Fibroblast of lung (primary cell): ENCODE results near the gene COPS4. TPM values are rescaled to one million over a fixed set of nuclear protein-coding genes. Genes with fewer than 3 reads are reported as not detected.

ENCODE experiments used
- DNase-seq, 2 donors: peaks; one replicate each; pipeline versions ENCODE4 v3.0.0 to v3.0.0-alpha.2; 2010; ENCODE audit warnings: low read depth in 2 of 2
- H2AFZ ChIP-seq: 2 replicates; pipeline ENCODE4 v1.5.1; 2012; ENCODE audit warnings: low read length, control low read depth, inconsistent platforms
- H3K27ac ChIP-seq: 2 replicates; pipeline ENCODE4 v1.5.1; 2011; ENCODE audit warnings: low read length, control low read depth; ENCODE audit not compliant: insufficient read depth
- H3K27me3 ChIP-seq: 2 replicates; pipeline ENCODE4 v1.5.1; 2011; ENCODE audit warnings: mild to moderate bottlenecking, low read length; ENCODE audit not compliant: control insufficient read depth, insufficient read depth
- H3K36me3 ChIP-seq: 2 replicates; pipeline ENCODE4 v1.5.1; 2011; ENCODE audit warnings: low read length; ENCODE audit not compliant: control insufficient read depth, insufficient read depth
- H3K4me1 ChIP-seq: 2 replicates; pipeline ENCODE4 v1.5.1; 2011; ENCODE audit warnings: low read length; ENCODE audit not compliant: control insufficient read depth, insufficient read depth; ENCODE audit errors: extremely low read depth
- H3K4me2 ChIP-seq: 2 replicates; pipeline ENCODE4 v1.5.1; 2011; ENCODE audit warnings: low read length, control low read depth; ENCODE audit not compliant: insufficient read depth; ENCODE audit errors: extremely low read depth
- H3K4me3 ChIP-seq, 4 experiments: fragments of 200-600 bp in 1 of 4; sonication (generic) in 1 of 4; replicated peaks in 1 of 4; 2 replicates each; pipeline ENCODE4 v1.5.1; 2011 to 2016; ENCODE audit warnings: low read length in 4 of 4, low read depth in 3 of 4, mild to moderate bottlenecking in 3 of 4, control low read depth in 2 of 4, inconsistent platforms in 1 of 4, mixed read lengths in 1 of 4; ENCODE audit not compliant: insufficient read depth in 1 of 4; ENCODE audit errors: control extremely low read depth in 1 of 4
- H3K79me2 ChIP-seq: 2 replicates; pipeline ENCODE4 v1.5.1; 2012; ENCODE audit warnings: mild to moderate bottlenecking, low read length, inconsistent platforms; ENCODE audit not compliant: control insufficient read depth, insufficient read depth
- H3K9ac ChIP-seq: 2 replicates; pipeline ENCODE4 v1.5.1; 2011; ENCODE audit warnings: mild to moderate bottlenecking, low read length, control low read depth; ENCODE audit not compliant: insufficient read depth
- H3K9me3 ChIP-seq: 2 replicates; pipeline ENCODE4 v1.5.1; 2012; ENCODE audit warnings: low read depth, low read length; ENCODE audit not compliant: control insufficient read depth, insufficient read depth
- H4K20me1 ChIP-seq: 2 replicates; pipeline ENCODE4 v1.5.1; 2011; ENCODE audit warnings: low read length; ENCODE audit not compliant: control insufficient read depth, insufficient read depth; ENCODE audit errors: extremely low read depth
- CTCF ChIP-seq, 2 donors: IDR thresholded peaks in 1 of 2; conservative IDR thresholded peaks in 1 of 2; 1 replicate in 1 of 2; 2 replicates in 1 of 2; pipeline ENCODE4 v1.5.1; 2011 to 2012; ENCODE audit warnings: low read length in 2 of 2, control low read depth in 1 of 2, inconsistent platforms in 1 of 2, low read depth in 1 of 2, mild to moderate bottlenecking in 1 of 2
- EZH2 ChIP-seq: IDR thresholded peaks from 2 replicates; pipeline ENCODE4 v1.5.1; 2012; ENCODE audit warnings: low read length, control low read depth, mild to moderate bottlenecking; ENCODE audit errors: missing control alignments
- polyA plus RNA-seq, 2 donors: library from polyadenylated mRNA; depleted of rRNA in 1 of 2; stranded (reverse) in 1 of 2; unstranded in 1 of 2; fragments of >200 nt; gene quantifications; 2 replicates each; pipeline ENCODE4 v1.2.1, GENCODE V29; 2011 to 2012; ENCODE audit warnings: missing spikeins in 1 of 2
- total RNA-seq: library from RNA; depleted of rRNA; stranded (reverse); fragments of >200 nt; gene quantifications from 2 replicates; pipeline ENCODE4 v1.2.1, GENCODE V29; 2014

COPS4 gene
- total and polyA plus RNA-seq, 2 donors (not counting 1 experiment from before 2014, with no cell fraction given), result 82.3 to 128 TPM

- Histone ChIP-seq H4K20me1 (no peaks in the 10 kb centered on the region), H3K4me1 (no peaks in the 10 kb centered on the region), H3K79me2 (peaks cover 66% of the 10 kb centered on the region), H3K9me3 (no peaks in the 10 kb centered on the region), H2AFZ (peak overlapping the region; percentile 52), H3K9ac (peak overlapping the region; percentile 92), H3K27me3 (no peaks in the 10 kb centered on the region), H3K36me3 (no peaks in the 10 kb centered on the region), H3K4me2 (peak overlapping the region; percentile 93), H3K27ac (peak overlapping the region; percentile 96), H3K4me3 (peak overlapping the region; percentile 79 to 99 (median 87))
- no peak for TF ChIP-seq EZH2
- TF ChIP-seq CTCF (conservative IDR thresholded peaks at IDR 0.05 in 1 of 2, IDR thresholded peaks at IDR 0.05 in 1 of 2; ENCODE audit: low read depth in 1 of 2, low read length in 2 of 2), result no peak
- peak; percentile 39 to 59 for DNase-seq
Observed at GRCh38 chr4:83010111-83010521, 24.9 kb upstream of the COPS4 start.

- H3K27ac ChIP-seq, result peak within 1 kb of the TSS; percentile 96
- peak within 1 kb of the TSS; percentile 93 for H3K4me2 ChIP-seq
- peak within 1 kb of the TSS; percentile 52 for H2AFZ ChIP-seq
- H3K27me3 ChIP-seq, result no peaks in the 10 kb centered on the region
- H3K9ac ChIP-seq, result peak within 1 kb of the TSS; percentile 92
- peaks cover 60% of the 10 kb centered on the region for H3K79me2 ChIP-seq
- no peaks in the 10 kb centered on the region for H4K20me1 ChIP-seq
- H3K9me3 ChIP-seq, result no peaks in the 10 kb centered on the region
- no peaks in the 10 kb centered on the region for H3K4me1 ChIP-seq
- H3K36me3 ChIP-seq, result no peaks in the 10 kb centered on the region
- H3K4me3 ChIP-seq, result peak within 1 kb of the TSS; percentile 83 to 99 (median 90)
- DNase-seq, result peak; percentile 72 to 76
- TF ChIP-seq CTCF (conservative IDR thresholded peaks at IDR 0.05 in 1 of 2, IDR thresholded peaks at IDR 0.05 in 1 of 2; ENCODE audit: low read depth in 1 of 2, low read length in 2 of 2), result no peak
- TF ChIP-seq EZH2, result no peak
Observed at GRCh38 chr4:83010522-83011318, 24.3 kb upstream of the COPS4 start, which contains the start of gene LIN54. Gene LIN54, minus strand, starts transcription at chr4:83010823. Its CDS starts 25,979 bp downstream, at chr4:82984844.

- Histone ChIP-seq H2AFZ (peak overlapping the region; percentile 92), H3K4me3 (peak overlapping the region; percentile 79 to 91 (median 86)), H3K27me3 (no peaks in the 10 kb centered on the region), H4K20me1 (no peaks in the 10 kb centered on the region), H3K9ac (peak overlapping the region; percentile 72), H3K4me1 (no peaks in the 10 kb centered on the region), H3K79me2 (peaks cover 49% of the 10 kb centered on the region), H3K4me2 (peak overlapping the region; percentile 85), H3K27ac (peak overlapping the region; percentile 79), H3K9me3 (no peaks in the 10 kb centered on the region), H3K36me3 (no peaks in the 10 kb centered on the region)
- peak in 1 of 2 donors; percentile 23 for DNase-seq
- no peak for TF ChIP-seq EZH2
- no peak for TF ChIP-seq CTCF (conservative IDR thresholded peaks at IDR 0.05 in 1 of 2, IDR thresholded peaks at IDR 0.05 in 1 of 2; ENCODE audit: low read depth in 1 of 2, low read length in 2 of 2)
Observed at GRCh38 chr4:83011689-83012199, 23.2 kb upstream of the COPS4 start.
